Liver (tissue), 3 donors: ENCODE measurements around the gene AGBL4.

ENCODE experiments used
- JUND ChIP-seq, 2 donors: IDR thresholded peaks; 2 replicates each; pipeline ENCODE4 v1.6.1; 2016; ENCODE audit warnings: antibody characterized with exemption in 2 of 2
- MAX ChIP-seq: IDR thresholded peaks from 2 replicates; pipeline ENCODE4 v1.6.1; 2016; ENCODE audit warnings: antibody characterized with exemption
- RAD21 ChIP-seq, 2 donors: IDR thresholded peaks; 2 replicates each; pipeline ENCODE4 v1.6.1; 2016; ENCODE audit warnings: antibody characterized with exemption in 2 of 2, mild to moderate bottlenecking in 2 of 2
- REST ChIP-seq: IDR thresholded peaks from 2 replicates; pipeline ENCODE4 v1.6.1; 2016; ENCODE audit warnings: antibody characterized with exemption, mild to moderate bottlenecking
- SP1 ChIP-seq: IDR thresholded peaks from 2 replicates; pipeline ENCODE4 v1.6.1; 2018; ENCODE audit warnings: antibody characterized with exemption, mild to moderate bottlenecking
- YY1 ChIP-seq: IDR thresholded peaks from 2 replicates; pipeline ENCODE4 v1.6.1; 2016; ENCODE audit warnings: antibody characterized with exemption, mild to moderate bottlenecking
- TF ChIP-seq, protein P1 (sequence below): fragments of 150-350 bp; IDR thresholded peaks from 2 replicates; pipeline ENCODE4 v1.5.1; 2017; ENCODE audit warnings: improper control_type of control experiment, low read depth, low read length; ENCODE audit not compliant: missing input control
- TF ChIP-seq, protein P2 (sequence below): IDR thresholded peaks from 2 replicates; pipeline ENCODE4 v1.6.1; 2016; ENCODE audit warnings: antibody characterized with exemption
- donor health status: healthy.
- donor health status: healthy.

- TF ChIP-seq, protein P1, sequence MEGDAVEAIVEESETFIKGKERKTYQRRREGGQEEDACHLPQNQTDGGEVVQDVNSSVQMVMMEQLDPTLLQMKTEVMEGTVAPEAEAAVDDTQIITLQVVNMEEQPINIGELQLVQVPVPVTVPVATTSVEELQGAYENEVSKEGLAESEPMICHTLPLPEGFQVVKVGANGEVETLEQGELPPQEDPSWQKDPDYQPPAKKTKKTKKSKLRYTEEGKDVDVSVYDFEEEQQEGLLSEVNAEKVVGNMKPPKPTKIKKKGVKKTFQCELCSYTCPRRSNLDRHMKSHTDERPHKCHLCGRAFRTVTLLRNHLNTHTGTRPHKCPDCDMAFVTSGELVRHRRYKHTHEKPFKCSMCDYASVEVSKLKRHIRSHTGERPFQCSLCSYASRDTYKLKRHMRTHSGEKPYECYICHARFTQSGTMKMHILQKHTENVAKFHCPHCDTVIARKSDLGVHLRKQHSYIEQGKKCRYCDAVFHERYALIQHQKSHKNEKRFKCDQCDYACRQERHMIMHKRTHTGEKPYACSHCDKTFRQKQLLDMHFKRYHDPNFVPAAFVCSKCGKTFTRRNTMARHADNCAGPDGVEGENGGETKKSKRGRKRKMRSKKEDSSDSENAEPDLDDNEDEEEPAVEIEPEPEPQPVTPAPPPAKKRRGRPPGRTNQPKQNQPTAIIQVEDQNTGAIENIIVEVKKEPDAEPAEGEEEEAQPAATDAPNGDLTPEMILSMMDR: peak; percentile 91
- no peak for TF ChIP-seq YY1
- no peak for TF ChIP-seq REST
- no peak for TF ChIP-seq SP1
- no peak for TF ChIP-seq MAX
- TF ChIP-seq, protein P2, sequence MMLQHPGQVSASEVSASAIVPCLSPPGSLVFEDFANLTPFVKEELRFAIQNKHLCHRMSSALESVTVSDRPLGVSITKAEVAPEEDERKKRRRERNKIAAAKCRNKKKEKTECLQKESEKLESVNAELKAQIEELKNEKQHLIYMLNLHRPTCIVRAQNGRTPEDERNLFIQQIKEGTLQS: no peak
- no peak for TF ChIP-seq JUND (IDR thresholded peaks at IDR 0.05)
- TF ChIP-seq RAD21 (IDR thresholded peaks at IDR 0.05): peak; percentile 84 to 85
Observed at GRCh38 chr1:48697066-48697707, 1326.6 kb downstream of the AGBL4 start.
